Measurements from ENCODE around the gene AQP12B.
"Not testable (repeated sequence)": the region's sequence is repeated elsewhere in the genome, so short reads cannot be mapped to it uniquely, and the experiment has no call there.

The AQP12B gene

GRCh38 chr2:240682431-240683224 is at the start of gene AQP12B:
AQP12B (minus strand) TSS chr2:240682885; CDS start chr2:240682837, 48 bp downstream.
- DNase-seq: not testable (repeated sequence)

GRCh38 chr2:240732184-240732583 is 49.5 kb upstream of the AQP12B start:
- DNase-seq: no peak

- DNase-seq: no peak
These were observed 48.5 kb upstream of the AQP12B start for GRCh38 chr2:240731178-240731545.

- DNase-seq: no peak
These were observed 48.0 kb upstream of the AQP12B start for GRCh38 chr2:240730501-240731177.

- DNase-seq: no peak
These were observed 46.1 kb upstream of the AQP12B start for GRCh38 chr2:240728827-240729226.

- DNase-seq: no peak
These were observed 45.7 kb upstream of the AQP12B start for GRCh38 chr2:240728361-240728760.

GRCh38 chr2:240727913-240728312 is 45.2 kb upstream of the AQP12B start:
- DNase-seq: no peak

GRCh38 chr2:240727439-240727838 is 44.8 kb upstream of the AQP12B start:
- no peak for DNase-seq

- DNase-seq: no peak
These were observed 44.2 kb upstream of the AQP12B start for GRCh38 chr2:240726876-240727275.

GRCh38 chr2:240725671-240726070 is 43.0 kb upstream of the AQP12B start:
- DNase-seq: no peak

- DNase-seq: no peak
These were observed 42.6 kb upstream of the AQP12B start for GRCh38 chr2:240725266-240725665.

- no peak for DNase-seq
These were observed 41.7 kb upstream of the AQP12B start for GRCh38 chr2:240724431-240724830.

- DNase-seq: no peak
These were observed 41.2 kb upstream of the AQP12B start for GRCh38 chr2:240723851-240724250.

- DNase-seq: no peak
These were observed 40.4 kb upstream of the AQP12B start for GRCh38 chr2:240722796-240723735.

GRCh38 chr2:240722376-240722775 is 39.7 kb upstream of the AQP12B start:
- no peak for DNase-seq

- no peak for DNase-seq
These were observed 39.0 kb upstream of the AQP12B start for GRCh38 chr2:240721596-240722180.

- DNase-seq: no peak
These were observed 38.3 kb upstream of the AQP12B start for GRCh38 chr2:240720686-240721595.

GRCh38 chr2:240719676-240720545 is 37.2 kb upstream of the AQP12B start:
- DNase-seq: no peak

GRCh38 chr2:240718896-240719490 is 36.3 kb upstream of the AQP12B start:
- no peak for DNase-seq

Data from activated naive CD4-positive, alpha-beta T cell treated with Interleukin-2 at 50 U/mL for 16 hours (primary cell).